A549 (cell line): ENCODE data around the gene FRMD1. TPM values are rescaled to one million over a fixed set of nuclear protein-coding genes. Genes with fewer than 3 reads are reported as not detected.

Experiments
- ATAC-seq, 2 experiments: fragments of 200-7000 bp in 1 of 2; fragments of >200 bp in 1 of 2; cut with Nextera tagmentation in 1 of 2; cut with Tn5 transposase in 1 of 2; 3 replicates each; pipeline versions ENCODE4 v1.8.0 to v1.9.1; 2018 to 2020; ENCODE audit warnings: mild to moderate bottlenecking in 1 of 2, moderate library complexity in 1 of 2
- CTCF ChIA-PET: fragments of 300-600 bp; sonication (Branson Sonifier 250); formaldehyde crosslinking; extraction: SDS; loops from one replicate; lab custom pipeline; 2021; ENCODE audit warnings: antibody characterized with exemption, inconsistent platforms; lab: Yijun Ruan, JAX
- POLR2A ChIA-PET: fragments of 350-600 bp; formaldehyde crosslinking; extraction: SDS; loops from one replicate; lab custom pipeline; 2021; ENCODE audit warnings: antibody characterized with exemption, inconsistent platforms; lab: Yijun Ruan, JAX
- DNase-seq, 2 experiments: peaks; one replicate each; pipeline versions ENCODE4 v3.0.0 to v3.0.0-alpha.2; 2011 to 2016; ENCODE audit warnings: low read depth in 1 of 2, low spot score in 1 of 2
- FAIRE-seq: peaks from 2 replicates; lab custom pipeline; 2011; peaks lifted over from hg19 to GRCh38; lab: Jason Lieb, UNC
- H3K27ac ChIP-seq, 2 experiments: fragments of >200 bp; sonication (Bioruptor Twin); formaldehyde crosslinking; 3 replicates each; pipeline ENCODE4 v1.5.1; 2016 to 2017
- H3K4me1 ChIP-seq: fragments of >200 bp; sonication (Bioruptor Twin); formaldehyde crosslinking; 3 replicates; pipeline ENCODE4 v1.6.1; 2016
- H3K4me2 ChIP-seq: fragments of >200 bp; sonication (Bioruptor Twin); formaldehyde crosslinking; 3 replicates; pipeline ENCODE4 v1.6.1; 2016
- H3K4me3 ChIP-seq: fragments of >200 bp; sonication (Bioruptor Twin); formaldehyde crosslinking; 3 replicates; pipeline ENCODE4 v1.5.1; 2016
- H3K9me3 ChIP-seq: fragments of >200 bp; sonication (Bioruptor Twin); formaldehyde crosslinking; 3 replicates; pipeline ENCODE4 v1.6.1; 2016
- BCL3 ChIP-seq: fragments of >200 bp; sonication (Bioruptor Twin); formaldehyde crosslinking; IDR thresholded peaks from 3 replicates; pipeline ENCODE4 v1.6.1; 2016
- BHLHE40 ChIP-seq: IDR thresholded peaks from 2 replicates; pipeline ENCODE4 v1.6.1; 2012; ENCODE audit warnings: low read depth, low read length, inconsistent platforms
- CEBPB ChIP-seq, 2 experiments: fragments of >200 bp in 1 of 2; sonication (Bioruptor Twin) in 1 of 2; formaldehyde crosslinking in 1 of 2; IDR thresholded peaks; 2 replicates each; pipeline ENCODE4 v1.6.1; 2012 to 2016
- CHD2 ChIP-seq: fragments of 150-350 bp; IDR thresholded peaks from 2 replicates; pipeline ENCODE4 v1.6.1; 2014; ENCODE audit warnings: low read length; ENCODE audit not compliant: partially characterized antibody
- CHD4 ChIP-seq: fragments of 200-600 bp; sonication (generic); IDR thresholded peaks from 2 replicates; pipeline ENCODE4 v1.6.1; 2016; ENCODE audit warnings: antibody characterized with exemption, mild to moderate bottlenecking, borderline replicate concordance
- EHMT2 ChIP-seq: fragments of 200-600 bp; sonication (generic); IDR thresholded peaks from 2 replicates; pipeline ENCODE4 v1.6.1; 2016; ENCODE audit warnings: antibody characterized with exemption, low read depth, mild to moderate bottlenecking, moderate library complexity
- ESRRA ChIP-seq: fragments of 150-350 bp; IDR thresholded peaks from 2 replicates; pipeline ENCODE4 v1.6.1; 2014; ENCODE audit warnings: mild to moderate bottlenecking, low read length, borderline replicate concordance
- GATA3 ChIP-seq: IDR thresholded peaks from 2 replicates; pipeline ENCODE4 v1.6.1; 2012; ENCODE audit warnings: borderline replicate concordance
- HOXB13 ChIP-seq: fragments of 250-450 bp; sonication (Bioruptor Pico); IDR thresholded peaks from 2 replicates; pipeline ENCODE4 v1.5.0; 2020; ENCODE audit warnings: low read depth, mild to moderate bottlenecking, moderate library complexity
- HOXB5 ChIP-seq: fragments of 250-450 bp; sonication (Bioruptor Pico); IDR thresholded peaks from 2 replicates; pipeline ENCODE4 v1.5.0; 2020; ENCODE audit warnings: mild to moderate bottlenecking, moderate library complexity
- KDM1A ChIP-seq: fragments of 200-600 bp; sonication (generic); IDR thresholded peaks from 2 replicates; pipeline ENCODE4 v1.6.1; 2016; ENCODE audit warnings: low read depth, mild to moderate bottlenecking
- MAFK ChIP-seq: fragments of 450-650 bp; IDR thresholded peaks from 2 replicates; pipeline ENCODE4 v1.6.1; 2014; ENCODE audit not compliant: partially characterized antibody
- MAX ChIP-seq: IDR thresholded peaks from 2 replicates; pipeline ENCODE4 v1.6.1; 2012
- NFE2L2 ChIP-seq: fragments of 150-350 bp; conservative IDR thresholded peaks from 2 replicates; pipeline ENCODE4 v1.6.1; 2014; ENCODE audit warnings: low read length
- NPAS2 ChIP-seq: fragments of 250-450 bp; sonication (Bioruptor Pico); IDR thresholded peaks from 2 replicates; pipeline ENCODE4 v1.8.0; 2022; ENCODE audit warnings: mild to moderate bottlenecking, moderate library complexity, borderline replicate concordance
- NR3C1 ChIP-seq: fragments of >200 bp; sonication (Bioruptor Twin); formaldehyde crosslinking; IDR thresholded peaks from 3 replicates; pipeline ENCODE4 v1.6.1; 2017
- PHF8 ChIP-seq: fragments of 200-600 bp; sonication (generic); IDR thresholded peaks from 2 replicates; pipeline ENCODE4 v1.6.1; 2016; ENCODE audit warnings: low read depth, mild to moderate bottlenecking, antibody characterized with exemption, moderate library complexity, borderline replicate concordance
- REST ChIP-seq: fragments of 200-600 bp; sonication (generic); IDR thresholded peaks from 2 replicates; pipeline ENCODE4 v1.6.1; 2016; ENCODE audit warnings: antibody characterized with exemption, mild to moderate bottlenecking, moderate library complexity
- TFCP2L1 ChIP-seq: fragments of 250-450 bp; sonication (Bioruptor Pico); IDR thresholded peaks from 2 replicates; pipeline ENCODE4 v1.5.0; 2021; ENCODE audit warnings: mild to moderate bottlenecking
- TP53 ChIP-seq: fragments of 250-450 bp; sonication (Bioruptor Pico); IDR thresholded peaks from 2 replicates; pipeline ENCODE4 v1.5.0; 2021; ENCODE audit warnings: mild to moderate bottlenecking, moderate library complexity
- ZFP36 ChIP-seq: fragments of 450-650 bp; IDR thresholded peaks from 2 replicates; pipeline ENCODE4 v1.6.1; 2014; ENCODE audit warnings: borderline replicate concordance; ENCODE audit not compliant: partially characterized antibody
- ZNF302 ChIP-seq: fragments of 250-450 bp; sonication (Bioruptor Pico); IDR thresholded peaks from 2 replicates; pipeline ENCODE4 v1.9.0; 2021; ENCODE audit warnings: inconsistent platforms, mild to moderate bottlenecking, moderate library complexity
- WGBS: methylation state at CpG from one replicate; pipeline ENCODE4 v1.1.6; 2017; ENCODE audit errors: missing lambda C conversion rate; 5-methylcytosine and 5-hydroxymethylcytosine counted together
- polyA plus RNA-seq, 4 experiments: library from polyadenylated mRNA; depleted of rRNA in 3 of 4; stranded (reverse); fragments of >200 nt; fragmentation: RNase III in 1 of 4; extraction: RNeasy Plus Mini Kit Qiagen cat#74134 plus additional on column Dnase treatment in 1 of 4; gene quantifications; 2 replicates in 3 of 4; 3 replicates in 1 of 4; pipeline ENCODE4 v1.2.3, GENCODE V29; 2011 to 2017
- TF ChIP-seq, protein P1 (sequence below): IDR thresholded peaks from 2 replicates; pipeline ENCODE4 v1.6.1; 2012
- TF ChIP-seq, protein P2 (sequence below): fragments of >200 bp; sonication (Bioruptor Twin); formaldehyde crosslinking; IDR thresholded peaks from 3 replicates; pipeline ENCODE4 v1.5.1; 2016

Gene FRMD1
- polyA plus RNA-seq, 2 of the 4 experiments (the other 2 are of a cell fraction), result not detected

DNA sequence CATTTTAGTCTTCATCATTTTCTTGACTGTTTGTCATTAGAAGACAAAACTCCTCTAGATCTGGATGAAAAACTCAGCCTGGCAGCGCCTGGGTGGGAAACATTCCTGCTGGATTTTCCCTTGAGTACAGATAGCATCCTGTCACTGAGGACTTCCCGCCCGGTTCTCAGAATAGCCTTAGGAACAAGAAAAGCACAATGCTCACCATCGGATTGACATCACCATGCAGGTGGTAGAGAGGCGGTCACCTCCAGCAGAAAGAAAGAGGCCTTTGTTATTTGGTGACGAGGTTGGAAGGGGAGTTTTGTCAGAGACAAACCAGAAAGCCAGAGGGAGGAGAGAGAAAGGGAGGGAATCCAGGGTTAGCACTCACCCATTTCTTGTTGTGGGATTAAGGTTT, 41.8 kb downstream of the FRMD1 start:
- TF ChIP-seq ZFP36, result no peak
- no peak for TF ChIP-seq GATA3
- TF ChIP-seq HOXB13 (CRISPR knock-in tag), result no peak
- no peak for TF ChIP-seq BHLHE40
- no peak for TF ChIP-seq HOXB5 (CRISPR knock-in tag)
- TF ChIP-seq TFCP2L1 (CRISPR knock-in tag), result no peak
- TF ChIP-seq TP53 (CRISPR knock-in tag), result no peak
- TF ChIP-seq, protein P1, sequence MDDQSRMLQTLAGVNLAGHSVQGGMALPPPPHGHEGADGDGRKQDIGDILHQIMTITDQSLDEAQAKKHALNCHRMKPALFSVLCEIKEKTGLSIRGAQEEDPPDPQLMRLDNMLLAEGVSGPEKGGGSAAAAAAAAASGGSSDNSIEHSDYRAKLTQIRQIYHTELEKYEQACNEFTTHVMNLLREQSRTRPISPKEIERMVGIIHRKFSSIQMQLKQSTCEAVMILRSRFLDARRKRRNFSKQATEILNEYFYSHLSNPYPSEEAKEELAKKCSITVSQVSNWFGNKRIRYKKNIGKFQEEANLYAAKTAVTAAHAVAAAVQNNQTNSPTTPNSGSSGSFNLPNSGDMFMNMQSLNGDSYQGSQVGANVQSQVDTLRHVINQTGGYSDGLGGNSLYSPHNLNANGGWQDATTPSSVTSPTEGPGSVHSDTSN, result no peak
- Histone ChIP-seq H3K4me2 (no peak overlapping the region), H3K4me3 (no peak overlapping the region), H3K9me3 (peaks cover 10% of the 10 kb centered on the region; the same call in 2 of the 3 replicates), H3K27ac (no peak overlapping the region), H3K4me1 (peaks cover 4% of the 10 kb centered on the region; the same call in 1 of the 3 replicates)
- no peak for FAIRE-seq
- ChIA-PET POLR2A (no interaction called here), CTCF (no interaction called here)
- ATAC-seq, result no peak
- no peak for DNase-seq
- 93% methylated on average over 6 of the region's 6 CpGs for WGBS

- CTCF ChIA-PET, result no interaction called here
- peaks cover 10% of the 10 kb centered on the region; the same call in 2 of the 3 replicates for H3K9me3 ChIP-seq
- H3K4me2 ChIP-seq, result peak overlapping the region; percentile 88
- no peak for FAIRE-seq
- TF ChIP-seq MAFK, result no peak
- no peak for TF ChIP-seq NPAS2 (CRISPR knock-in tag)
- TF ChIP-seq CHD4, result no peak
- TF ChIP-seq MAX, result no peak
- TF ChIP-seq BCL3, result no peak
- no peak for TF ChIP-seq NFE2L2
- TF ChIP-seq PHF8, result no peak
- TF ChIP-seq CHD2, result no peak
- TF ChIP-seq EHMT2, result no peak
- no peak for TF ChIP-seq ZNF302 (CRISPR knock-in tag)
- TF ChIP-seq, protein P2, sequence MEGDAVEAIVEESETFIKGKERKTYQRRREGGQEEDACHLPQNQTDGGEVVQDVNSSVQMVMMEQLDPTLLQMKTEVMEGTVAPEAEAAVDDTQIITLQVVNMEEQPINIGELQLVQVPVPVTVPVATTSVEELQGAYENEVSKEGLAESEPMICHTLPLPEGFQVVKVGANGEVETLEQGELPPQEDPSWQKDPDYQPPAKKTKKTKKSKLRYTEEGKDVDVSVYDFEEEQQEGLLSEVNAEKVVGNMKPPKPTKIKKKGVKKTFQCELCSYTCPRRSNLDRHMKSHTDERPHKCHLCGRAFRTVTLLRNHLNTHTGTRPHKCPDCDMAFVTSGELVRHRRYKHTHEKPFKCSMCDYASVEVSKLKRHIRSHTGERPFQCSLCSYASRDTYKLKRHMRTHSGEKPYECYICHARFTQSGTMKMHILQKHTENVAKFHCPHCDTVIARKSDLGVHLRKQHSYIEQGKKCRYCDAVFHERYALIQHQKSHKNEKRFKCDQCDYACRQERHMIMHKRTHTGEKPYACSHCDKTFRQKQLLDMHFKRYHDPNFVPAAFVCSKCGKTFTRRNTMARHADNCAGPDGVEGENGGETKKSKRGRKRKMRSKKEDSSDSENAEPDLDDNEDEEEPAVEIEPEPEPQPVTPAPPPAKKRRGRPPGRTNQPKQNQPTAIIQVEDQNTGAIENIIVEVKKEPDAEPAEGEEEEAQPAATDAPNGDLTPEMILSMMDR, result no peak
- TF ChIP-seq HOXB13 (CRISPR knock-in tag), result no peak
- no peak for TF ChIP-seq REST
- TF ChIP-seq ESRRA, result no peak
- no peak for TF ChIP-seq NR3C1
- no peak for TF ChIP-seq CEBPB (IDR thresholded peaks at IDR 0.05)
- no peak for TF ChIP-seq KDM1A
- TF ChIP-seq, all 56 proteins: peak for 0
- ATAC-seq, result peak; percentile 75 to 77
- H3K27ac ChIP-seq, result peak overlapping the region; percentile 57 to 83; a peak in 5 of 6 replicates
- POLR2A ChIA-PET, result interaction anchor here (0.6 to 0.7 kb wide), 2 partner anchors 28 to 65 kb away, joined by 3 to 4 read pairs; no protein-coding TSS in a partner anchor
- peaks cover 4% of the 10 kb centered on the region; the same call in 1 of the 3 replicates for H3K4me1 ChIP-seq
- 18% methylated on average over 16 of the region's 29 CpGs for WGBS
- H3K4me3 ChIP-seq, result peak overlapping the region; percentile 53
- DNase-seq, result peak; percentile 21
These were observed 43.1 kb downstream of the FRMD1 start for GRCh38 chr6:168035661-168036545.
